ELF-1 (cell line): ENCODE results near the gene FGF11.
"Not testable (repeated sequence)": the region's sequence is repeated elsewhere in the genome, so short reads cannot be mapped to it uniquely, and the experiment has no call there.

ENCODE experiments used
- DNase-seq: peaks from one replicate; pipeline ENCODE4 v3.0.0-alpha.2; 2016; ENCODE audit warnings: low read depth, low spot score

Gene FGF11

DNA sequence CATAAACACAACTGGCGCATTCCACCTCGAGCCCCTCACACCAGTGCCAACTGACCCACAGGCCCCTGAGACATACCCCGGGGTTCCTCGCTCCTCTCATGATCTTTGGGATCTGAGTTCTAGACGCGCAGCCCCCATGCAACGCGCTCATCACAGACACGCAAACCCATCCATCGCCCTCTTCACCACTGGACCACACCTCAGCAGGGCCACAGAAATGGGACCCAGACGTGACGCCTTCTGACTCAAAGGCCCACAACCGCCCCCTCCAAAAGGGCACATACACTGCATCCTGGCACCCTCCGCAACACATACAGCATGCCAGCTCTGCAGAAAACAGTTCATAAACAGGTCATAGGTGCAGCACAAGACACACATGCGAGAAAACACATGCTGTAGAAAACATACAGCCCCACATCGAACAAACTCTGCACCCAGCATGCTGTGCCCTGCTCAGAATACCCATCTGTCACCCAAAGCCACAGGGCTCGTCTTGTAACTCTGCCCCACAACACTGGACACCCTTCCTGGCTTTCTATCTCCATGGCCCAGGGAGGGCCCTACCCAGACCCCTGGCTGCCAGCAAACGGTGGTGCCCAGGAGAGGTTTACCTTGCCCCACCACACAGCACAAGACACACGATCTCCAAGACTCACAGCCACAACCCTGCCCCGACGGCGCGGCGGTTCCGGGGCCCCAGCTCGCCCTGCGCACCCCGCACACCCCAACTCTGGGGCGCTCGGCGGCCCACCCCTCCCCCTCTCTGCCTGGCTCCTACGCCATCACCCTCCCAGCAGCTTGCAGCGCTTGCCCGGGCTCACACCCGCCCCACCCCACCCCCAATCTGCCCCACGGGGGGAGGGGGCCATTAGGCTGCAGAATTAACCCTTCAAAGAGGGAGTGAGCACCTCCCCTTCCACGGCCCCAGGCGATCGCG is 39.2 kb downstream of the FGF11 start:
- DNase-seq, result peak; percentile 39

DNA sequence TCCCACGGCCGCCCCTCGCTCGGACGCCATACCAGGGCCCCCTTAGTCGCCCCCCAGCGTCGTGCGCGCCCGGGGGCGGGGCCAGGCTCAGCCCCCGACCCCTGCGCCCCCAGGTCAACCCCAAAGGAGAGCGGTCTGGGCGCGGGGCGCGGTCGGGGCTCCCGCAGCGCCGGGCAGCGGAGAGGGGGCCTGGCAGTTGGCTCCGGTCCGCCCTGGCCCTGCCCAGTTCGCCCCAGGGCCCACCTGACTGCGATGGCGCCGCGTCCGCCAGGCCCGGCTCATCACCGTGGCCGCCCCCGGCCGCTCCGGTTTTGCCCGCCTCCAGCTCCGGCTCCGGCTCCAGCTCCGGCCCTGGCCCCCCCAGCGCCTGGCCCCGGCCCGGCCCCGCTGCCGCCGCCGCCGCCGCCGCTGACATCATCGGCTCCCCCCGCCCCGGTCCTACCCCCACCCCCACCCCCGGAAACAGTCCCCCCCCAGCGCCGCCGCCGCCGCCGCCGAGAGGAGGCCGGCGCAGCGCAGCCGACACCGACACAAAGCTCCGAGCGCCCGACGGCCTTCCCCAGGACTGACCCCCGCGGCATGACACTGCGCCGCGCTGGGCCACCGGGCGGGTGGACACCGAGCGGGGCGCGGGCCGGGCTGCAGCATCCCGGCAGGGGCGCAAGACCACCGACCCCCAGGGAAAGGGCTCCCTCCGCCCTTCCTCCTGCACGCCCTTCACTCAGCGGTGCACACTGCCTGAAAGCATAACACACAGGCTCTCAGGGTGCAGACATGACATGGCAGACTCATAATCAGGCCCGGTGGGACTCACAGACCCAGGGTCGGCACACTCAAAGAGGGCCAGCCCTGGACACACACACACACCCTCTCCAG is 40.1 kb downstream of the FGF11 start, which contains the start of gene ZBTB4:
Gene ZBTB4, minus strand, starts transcription at position 419 of the 876 bp plus-strand sequence. CDS start 12,830 bp downstream, outside the sequence.
- DNase-seq, result peak; percentile 77

DNA sequence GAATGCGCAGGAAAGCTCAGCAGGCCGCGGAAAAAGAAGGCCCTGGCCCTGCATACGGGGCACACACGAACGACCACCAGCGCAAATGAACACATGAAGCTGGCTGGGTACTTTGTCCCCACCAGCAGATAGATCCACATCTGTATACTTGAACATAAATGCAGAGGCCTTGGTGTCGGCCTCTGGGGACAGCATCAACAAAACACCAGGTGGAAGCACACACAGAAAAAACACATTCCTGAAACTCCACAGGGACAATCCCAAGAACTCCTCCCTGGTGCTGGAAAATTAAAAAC is 40.7 kb downstream of the FGF11 start:
- no peak for DNase-seq

DNA sequence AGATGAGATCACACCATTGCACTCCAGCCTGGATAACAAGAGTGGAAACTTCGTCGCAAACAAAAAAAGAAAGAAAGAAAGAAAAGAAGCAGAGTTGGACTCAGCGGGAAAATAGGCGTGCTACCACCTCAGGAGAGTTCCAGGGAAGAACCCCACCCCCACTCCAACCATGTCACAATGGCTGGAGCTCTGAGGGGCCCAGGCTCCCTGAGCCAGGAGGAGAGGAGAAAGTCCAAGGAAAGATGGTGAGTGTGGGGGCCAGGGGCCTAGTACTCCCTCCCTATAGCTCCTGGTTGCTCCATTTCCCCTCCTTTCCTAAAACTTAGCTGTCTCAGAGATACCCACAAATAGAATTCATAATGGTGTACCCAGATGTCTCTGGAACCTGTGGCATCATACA is 42.0 kb downstream of the FGF11 start, which contains the start of gene SLC35G6:
Gene SLC35G6, plus strand, starts transcription at position 172 of the 400 bp plus-strand sequence. Its CDS starts 71 bp downstream, at position 243.
- DNase-seq, result not testable (repeated sequence)

DNA sequence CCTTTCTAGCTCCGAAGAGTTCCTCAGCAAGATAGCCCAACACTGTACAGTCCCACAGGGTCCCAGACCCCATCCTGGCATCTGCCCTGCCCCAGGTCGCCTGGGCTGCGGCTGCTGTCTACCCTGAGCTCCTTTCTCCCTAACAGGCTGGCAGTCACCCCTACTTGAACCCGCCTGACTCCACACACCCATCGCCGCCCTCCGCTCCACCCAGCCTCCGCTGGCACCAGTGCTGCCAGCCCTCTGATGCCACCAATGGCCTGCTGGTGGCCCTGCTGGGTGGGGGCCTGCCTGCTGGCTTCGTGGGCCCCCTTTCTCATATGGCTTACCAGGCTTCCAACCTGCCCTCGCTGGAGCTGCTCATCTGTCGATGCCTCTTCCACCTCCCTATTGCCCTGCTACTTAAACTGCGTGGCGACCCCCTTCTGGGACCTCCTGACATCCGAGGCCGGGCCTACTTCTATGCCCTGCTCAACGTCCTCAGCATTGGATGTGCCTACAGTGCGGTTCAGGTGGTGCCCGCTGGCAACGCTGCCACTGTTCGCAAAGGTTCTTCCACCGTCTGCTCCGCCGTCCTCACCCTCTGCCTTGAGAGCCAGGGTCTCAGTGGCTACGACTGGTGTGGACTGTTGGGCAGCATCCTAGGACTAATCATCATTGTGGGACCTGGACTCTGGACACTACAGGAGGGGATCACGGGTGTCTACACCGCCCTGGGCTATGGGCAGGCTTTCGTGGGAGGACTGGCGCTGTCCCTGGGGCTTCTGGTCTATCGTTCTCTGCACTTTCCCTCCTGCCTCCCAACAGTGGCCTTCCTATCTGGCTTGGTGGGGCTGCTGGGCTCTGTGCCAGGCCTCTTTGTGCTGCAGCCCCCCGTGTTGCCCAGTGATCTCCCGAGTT is 42.8 kb downstream of the FGF11 start:
- DNase-seq, result not testable (repeated sequence)

DNA sequence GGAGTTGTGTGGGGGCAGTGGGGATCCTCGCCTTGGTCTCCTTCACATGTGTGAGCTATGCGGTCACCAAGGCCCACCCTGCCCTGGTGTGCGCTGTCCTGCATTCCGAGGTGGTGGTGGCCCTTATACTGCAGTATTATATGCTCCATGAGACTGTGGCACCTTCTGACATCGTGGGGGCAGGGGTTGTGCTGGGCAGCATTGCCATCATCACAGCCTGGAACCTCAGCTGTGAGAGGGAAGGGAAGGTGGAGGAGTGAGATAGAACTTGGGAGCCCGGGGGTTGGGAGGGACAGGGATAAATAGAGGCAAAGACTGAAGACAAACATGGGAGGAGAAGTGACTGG is 43.4 kb downstream of the FGF11 start:
- not testable (repeated sequence) for DNase-seq

DNA sequence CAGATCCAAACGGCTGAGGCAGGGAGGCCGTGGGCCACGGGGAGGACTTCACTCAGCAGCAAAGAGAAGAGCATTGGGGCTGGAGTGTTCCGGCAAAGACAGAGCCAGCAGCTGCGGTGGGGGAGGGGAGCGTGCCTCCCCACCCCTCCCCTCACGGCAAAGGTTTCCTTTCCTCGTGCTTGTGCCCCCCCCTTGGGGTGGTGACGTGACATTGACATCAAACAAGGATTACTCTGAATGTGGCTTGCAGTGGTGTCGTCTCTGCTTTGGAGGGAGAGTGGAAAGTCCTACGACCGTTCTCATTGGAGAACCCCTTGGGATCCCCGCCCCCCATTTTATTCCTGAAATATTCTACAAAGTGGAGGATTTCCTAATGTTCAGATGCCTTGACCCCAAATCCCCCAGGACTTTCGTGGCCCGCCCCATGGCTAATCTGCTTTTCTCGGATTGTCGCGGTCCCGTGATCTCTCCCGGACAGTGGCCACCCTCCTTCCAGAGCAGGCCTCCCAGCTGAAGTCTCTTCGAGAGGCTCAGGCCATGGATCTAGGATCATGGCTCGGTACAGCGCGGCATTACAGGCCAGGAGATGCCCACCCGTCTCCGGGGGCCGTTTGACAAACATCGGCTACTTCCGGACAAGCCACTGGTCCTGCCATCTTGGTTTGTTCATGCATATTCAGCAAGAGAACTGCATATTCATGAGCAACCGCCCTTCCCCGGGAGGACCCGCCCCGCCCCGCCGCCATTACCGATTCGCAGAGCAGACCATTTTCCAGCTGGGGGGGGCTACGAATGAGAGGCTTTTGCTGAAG is 44.1 kb downstream of the FGF11 start:
- peak; percentile 96 for DNase-seq

DNA sequence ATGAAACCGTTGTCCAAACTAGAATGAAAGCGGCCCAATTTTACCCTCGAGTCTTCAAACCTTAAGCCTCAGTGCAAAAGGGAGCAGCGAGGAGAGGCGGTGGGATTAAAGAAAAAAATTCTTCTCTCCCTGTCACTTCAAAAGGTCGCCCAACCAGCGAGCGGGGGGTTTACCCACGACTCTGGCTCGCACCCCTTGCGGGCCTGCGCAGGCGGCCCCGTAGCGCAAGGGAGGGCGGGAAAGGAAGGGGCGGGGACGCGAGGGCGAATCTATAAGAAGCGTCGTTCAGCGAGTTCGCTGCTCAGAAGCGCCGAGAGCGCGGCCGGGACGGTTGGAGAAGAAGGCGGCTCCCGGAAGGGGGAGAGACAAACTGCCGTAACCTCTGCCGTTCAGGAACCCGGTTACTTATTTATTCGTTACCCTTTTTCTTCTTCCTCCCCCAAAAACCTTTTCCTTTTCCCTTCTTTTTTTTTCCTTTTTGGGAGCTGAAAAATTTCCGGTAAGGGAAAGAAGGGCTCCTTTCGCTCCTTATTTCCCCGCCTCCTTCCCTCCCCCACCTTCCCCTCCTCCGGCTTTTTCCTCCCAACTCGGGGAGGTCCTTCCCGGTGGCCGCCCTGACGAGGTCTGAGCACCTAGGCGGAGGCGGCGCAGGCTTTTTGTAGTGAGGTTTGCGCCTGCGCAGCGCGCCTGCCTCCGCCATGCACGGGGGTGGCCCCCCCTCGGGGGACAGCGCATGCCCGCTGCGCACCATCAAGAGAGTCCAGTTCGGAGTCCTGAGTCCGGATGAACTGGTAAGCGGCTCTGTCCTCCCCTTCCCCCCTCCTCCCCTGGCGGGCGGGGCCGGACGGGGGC is 45.0 kb downstream of the FGF11 start, which contains the start of gene POLR2A:
Gene POLR2A, plus strand, starts transcription at position 300 of the 852 bp plus-strand sequence.
- DNase-seq, result peak; percentile 98

DNA sequence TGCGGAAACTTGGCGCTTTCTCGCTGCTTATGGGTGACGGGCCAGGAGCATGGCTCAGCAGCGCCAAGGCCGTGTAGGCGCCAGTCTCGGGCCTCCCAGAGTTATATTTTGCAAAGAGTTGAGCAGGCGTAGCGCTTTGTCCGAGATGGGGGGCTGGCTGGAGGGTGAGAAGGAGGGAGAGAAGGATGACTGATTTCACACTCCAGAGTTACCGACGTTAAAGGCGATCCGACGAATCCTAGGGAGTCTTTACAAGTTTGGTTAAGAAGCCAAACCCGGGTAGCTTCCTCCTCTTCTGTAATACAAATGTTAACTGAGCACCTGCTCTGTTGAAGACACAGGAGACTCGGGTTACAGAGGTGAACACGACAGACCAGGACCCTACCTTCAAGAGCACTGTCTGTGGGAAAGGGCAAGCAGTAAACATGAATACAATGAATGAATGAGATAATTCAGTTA is 45.6 kb downstream of the FGF11 start:
- no peak for DNase-seq

DNA sequence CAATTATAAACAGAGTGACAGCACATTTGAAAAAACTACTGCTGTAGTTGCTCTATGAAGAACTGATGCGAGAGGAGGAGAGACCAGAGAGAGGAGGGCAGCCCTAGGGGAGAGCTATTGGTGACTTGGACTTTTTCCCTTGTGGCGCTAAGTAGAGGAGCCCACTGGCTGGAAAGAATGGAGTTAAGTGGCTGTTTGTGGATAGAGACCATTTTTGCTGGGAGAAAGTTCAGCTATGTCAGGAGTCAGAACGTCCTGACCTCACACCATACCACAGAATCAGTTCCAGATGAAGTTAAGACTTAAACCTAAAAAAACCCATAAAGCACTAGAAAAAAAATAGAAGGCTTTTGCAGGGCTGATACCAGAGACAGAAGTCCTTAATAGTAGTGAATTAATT is 46.9 kb downstream of the FGF11 start:
- DNase-seq, result no peak

DNA sequence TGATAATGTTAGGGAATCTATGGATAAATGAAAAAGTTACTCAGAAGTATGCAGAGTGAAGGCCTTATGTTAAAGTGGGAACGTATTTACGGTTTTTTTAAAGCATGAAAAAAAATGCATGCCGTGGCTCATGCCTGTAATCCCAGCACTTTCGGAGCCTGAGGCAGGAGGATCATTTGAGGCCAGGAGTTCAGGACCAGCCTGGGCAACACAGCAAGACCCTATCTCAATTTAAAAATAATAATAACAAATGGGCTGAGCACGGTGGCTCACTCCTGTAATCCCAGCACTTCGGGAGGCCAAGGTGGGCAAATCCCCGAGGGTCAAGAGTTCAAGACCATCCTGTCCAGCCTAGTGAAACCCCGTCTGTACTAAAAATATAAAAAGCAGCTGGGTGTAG is 50.8 kb downstream of the FGF11 start:
- no peak for DNase-seq

DNA sequence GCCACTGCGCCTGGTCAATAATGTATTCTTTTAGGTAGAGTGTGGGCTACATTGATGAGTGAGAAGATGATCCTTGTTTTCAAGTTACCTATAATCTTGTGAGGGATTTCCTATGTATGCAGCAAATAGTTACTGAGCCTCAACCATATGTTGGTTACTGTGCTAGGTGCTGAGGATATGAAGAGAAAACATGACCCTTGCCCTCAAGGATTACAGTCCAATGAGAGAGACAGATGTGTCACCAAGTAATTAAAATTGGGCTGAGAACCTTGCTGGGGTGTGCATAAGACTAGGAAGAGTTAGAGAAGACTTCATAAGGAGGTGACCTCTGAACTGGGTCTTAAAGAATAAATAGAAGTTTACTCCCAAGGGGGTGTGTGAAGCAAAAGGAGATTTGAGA is 52.3 kb downstream of the FGF11 start:
- DNase-seq, result no peak

DNA sequence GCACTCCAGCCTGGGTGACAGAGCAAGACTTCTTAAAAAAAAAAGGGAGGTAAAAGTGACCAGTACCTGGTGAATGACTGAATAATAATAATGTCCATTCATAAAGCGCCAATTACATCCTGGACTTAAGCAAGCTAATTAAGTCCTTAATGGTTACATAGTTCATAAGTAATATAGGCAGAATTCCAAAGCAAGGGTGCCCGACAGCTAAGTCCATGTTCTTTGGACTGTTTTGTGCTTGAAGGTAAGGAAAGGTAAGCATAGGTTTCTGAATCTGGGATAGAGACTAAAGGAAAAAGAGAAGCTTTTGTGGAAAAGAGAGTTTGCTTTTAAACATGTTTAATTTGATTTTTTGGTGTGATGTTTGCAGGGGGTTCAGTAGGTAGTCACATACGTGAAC is 54.6 kb downstream of the FGF11 start:
- DNase-seq, result no peak
